Femur (tissue), 1 donor: Measurements from ENCODE around the gene HRH1.
A peak's percentile ranks its signal among the peaks of the same experiment; 100 is the strongest.
"Not testable (repeated sequence)": the region's sequence is repeated elsewhere in the genome, so short reads cannot be mapped to it uniquely, and the experiment has no call there.

Experiments
- DNase-seq: peaks from one replicate; pipeline ENCODE4 v3.0.0-alpha.2; 2017

The HRH1 gene

GRCh38 chr3:11144996-11145395 is 9.3 kb upstream of the HRH1 start:
- DNase-seq: no peak

GRCh38 chr3:11145888-11146287 is 8.4 kb upstream of the HRH1 start:
- no peak for DNase-seq

- no peak for DNase-seq
Observed at GRCh38 chr3:11146773-11147660, 7.3 kb upstream of the HRH1 start.

GRCh38 chr3:11150256-11150655 is 4.0 kb upstream of the HRH1 start:
- no peak for DNase-seq

- no peak for DNase-seq
Observed at GRCh38 chr3:11152301-11152700, 2.0 kb upstream of the HRH1 start.

- peak; percentile 28 for DNase-seq
Observed at GRCh38 chr3:11154953-11155325, 646 bp downstream of the HRH1 start.

- DNase-seq: peak; percentile 86
Observed at GRCh38 chr3:11155341-11156025, 1.2 kb downstream of the HRH1 start.

GRCh38 chr3:11156026-11156410 is 1.7 kb downstream of the HRH1 start:
- no peak for DNase-seq

GRCh38 chr3:11157421-11157820 is 3.1 kb downstream of the HRH1 start:
- DNase-seq: no peak

GRCh38 chr3:11159421-11159904 is 5.2 kb downstream of the HRH1 start:
- peak; percentile 59 for DNase-seq

- DNase-seq: no peak
Observed at GRCh38 chr3:11161666-11162065, 7.4 kb downstream of the HRH1 start.

- no peak for DNase-seq
Observed at GRCh38 chr3:11162401-11163345, 8.4 kb downstream of the HRH1 start.

GRCh38 chr3:11164607-11165006 is 10.3 kb downstream of the HRH1 start:
- DNase-seq: peak; percentile 42

GRCh38 chr3:11165476-11165875 is 11.2 kb downstream of the HRH1 start:
- no peak for DNase-seq

GRCh38 chr3:11166807-11167400 is 12.6 kb downstream of the HRH1 start:
- not testable (repeated sequence) for DNase-seq

GRCh38 chr3:11167590-11167989 is 13.3 kb downstream of the HRH1 start:
- DNase-seq: no peak

GRCh38 chr3:11168406-11168805 is 14.1 kb downstream of the HRH1 start:
- no peak for DNase-seq

- no peak for DNase-seq
Observed at GRCh38 chr3:11168881-11169805, 14.8 kb downstream of the HRH1 start.

- DNase-seq: no peak
Observed at GRCh38 chr3:11170052-11170770, 15.9 kb downstream of the HRH1 start.

- no peak for DNase-seq
Observed at GRCh38 chr3:11172096-11172690, 17.9 kb downstream of the HRH1 start.
